NCI-H345 (cell line): Measurements from ENCODE around the gene TRIM5.
"Not testable (repeated sequence)": the region's sequence is repeated elsewhere in the genome, so short reads cannot be mapped to it uniquely, and the experiment has no call there.

ENCODE experiments used
- DNase-seq: peaks from one replicate; lab custom pipeline; 2025; lab: John Stamatoyannopoulos, UW

Gene TRIM5

GRCh38 chr11:5684646-5685362 lies at the start of gene TRIM5:
Gene TRIM5 (minus strand): TSS chr11:5685074. CDS start chr11:5680177, 4,897 bp downstream.
- no peak for DNase-seq

- no peak for DNase-seq
These were observed 42.8 kb upstream of the TRIM5 start for GRCh38 chr11:5727691-5728090.

GRCh38 chr11:5726351-5726750 lies 41.5 kb upstream of the TRIM5 start:
- no peak for DNase-seq

GRCh38 chr11:5722622-5723021 lies 37.7 kb upstream of the TRIM5 start:
- no peak for DNase-seq

- DNase-seq, result no peak
These were observed 35.0 kb upstream of the TRIM5 start for GRCh38 chr11:5719703-5720495.

GRCh38 chr11:5716518-5716917 lies 31.6 kb upstream of the TRIM5 start:
- not testable (repeated sequence) for DNase-seq

- DNase-seq, result no peak
These were observed 28.8 kb upstream of the TRIM5 start for GRCh38 chr11:5713695-5714094.

GRCh38 chr11:5712507-5712906 lies 27.6 kb upstream of the TRIM5 start:
- no peak for DNase-seq

- DNase-seq, result no peak
These were observed 20.8 kb upstream of the TRIM5 start for GRCh38 chr11:5705688-5706087.

GRCh38 chr11:5703741-5704536 lies 19.1 kb upstream of the TRIM5 start:
- no peak for DNase-seq

- no peak for DNase-seq
These were observed 16.2 kb upstream of the TRIM5 start for GRCh38 chr11:5701055-5701577.

GRCh38 chr11:5700421-5701054 lies 15.7 kb upstream of the TRIM5 start:
- no peak for DNase-seq

- no peak for DNase-seq
These were observed 13.4 kb upstream of the TRIM5 start for GRCh38 chr11:5698281-5698680.

- DNase-seq, result no peak
These were observed 11.3 kb upstream of the TRIM5 start for GRCh38 chr11:5696210-5696609.

GRCh38 chr11:5695580-5695979 lies 10.7 kb upstream of the TRIM5 start:
- DNase-seq, result no peak

GRCh38 chr11:5694642-5695041 lies 9.8 kb upstream of the TRIM5 start:
- DNase-seq, result no peak

- DNase-seq, result no peak
These were observed 7.1 kb upstream of the TRIM5 start for GRCh38 chr11:5691964-5692361.

GRCh38 chr11:5691238-5691963 lies 6.5 kb upstream of the TRIM5 start:
- DNase-seq, result not testable (repeated sequence)

GRCh38 chr11:5690736-5691135 lies 5.9 kb upstream of the TRIM5 start:
- no peak for DNase-seq

- DNase-seq, result no peak
These were observed 5.3 kb upstream of the TRIM5 start for GRCh38 chr11:5690216-5690615.

- DNase-seq, result no peak
These were observed 4.7 kb upstream of the TRIM5 start, which contains the start of gene TRIM22 for GRCh38 chr11:5689551-5689983. Gene TRIM22 (plus strand): TSS chr11:5689790. CDS start chr11:5696233, 6,443 bp downstream.
